ENCODE measurements around the gene POU2F1. TPM values are rescaled to one million over a fixed set of nuclear protein-coding genes. Genes with fewer than 3 reads are reported as not detected.

Gene POU2F1
- total and polyA plus RNA-seq, 2 experiments from 2014 or later: 38.8 to 66.1 TPM

GRCh38 chr1:167369933-167370332 lies 149.2 kb downstream of the POU2F1 start:
- no peak for ATAC-seq
- no peak for DNase-seq (ENCODE audit: low spot score)
- Histone ChIP-seq H3K27me3 (ENCODE audit: insufficient read depth) (no peaks in the 10 kb centered on the region), H3K4me1 (ENCODE audit: insufficient read depth) (peaks cover 38% of the 10 kb centered on the region), H3K4me3 (no peak overlapping the region), H3K4me2 (no peak overlapping the region), H3K36me3 (ENCODE audit: insufficient read depth) (no peaks in the 10 kb centered on the region), H3K9me2 (ENCODE audit: insufficient read depth) (no peaks in the 10 kb centered on the region), H3F3A (replicated peaks; ENCODE audit: low read depth) (no peaks in the 10 kb centered on the region), H3K27ac (ENCODE audit: low read depth) (no peak overlapping the region), H3K79me2 (replicated peaks; ENCODE audit: insufficient read depth) (peaks cover 21% of the 10 kb centered on the region), H4K20me1 (replicated peaks; ENCODE audit: insufficient read depth) (no peaks in the 10 kb centered on the region; the same call in 1 of the 2 replicates), H2AFZ (no peak overlapping the region)
- no peak overlapping the region for H3K27ac Mint-ChIP-seq
- no peaks in the 10 kb centered on the region for H3K9me3 Mint-ChIP-seq
- peaks cover 55% of the 10 kb centered on the region for H3K4me1 Mint-ChIP-seq
- peaks cover 4% of the 10 kb centered on the region for H3K27me3 Mint-ChIP-seq (ENCODE audit: insufficient read depth, low read depth, poor library complexity)
- H3K36me3 Mint-ChIP-seq (ENCODE audit: low read depth): peaks cover 19% of the 10 kb centered on the region; the same call in 2 of the 3 replicates
- no peak for TF ChIP-seq ZNF331 (CRISPR knock-in tag; IDR thresholded peaks at IDR 0.05; ENCODE audit: low read depth)
- TF ChIP-seq EZH2 (IDR thresholded peaks at IDR 0.05; ENCODE audit: low read depth, unreplicated experiment): no peak
- no peak for TF ChIP-seq NANOG (IDR thresholded peaks at IDR 0.05; ENCODE audit: borderline replicate concordance)
- TF ChIP-seq ZNF114 (CRISPR knock-in tag; IDR thresholded peaks at IDR 0.05): no peak
- no peak for TF ChIP-seq POLR2AphosphoS5 (IDR thresholded peaks at IDR 0.05; ENCODE audit: low read depth)
- no peak for TF ChIP-seq CTCF (conservative IDR thresholded peaks at IDR 0.05; ENCODE audit: low read depth in 2 of 2)
- no peak for TF ChIP-seq CREB1 (CRISPR knock-in tag; IDR thresholded peaks at IDR 0.05; ENCODE audit: low read depth)
- no peak overlapping the region for H3K4me3 Mint-ChIP-seq

GRCh38 chr1:167371030-167371429 lies 150.3 kb downstream of the POU2F1 start:
- Mint-ChIP-seq H3K4me3 (no peak overlapping the region), H3K9me3 (no peaks in the 10 kb centered on the region), H3K36me3 (ENCODE audit: low read depth) (peaks cover 15% of the 10 kb centered on the region; the same call in 2 of the 3 replicates), H3K27ac (peak overlapping the region; percentile 70; the same call in 1 of the 2 replicates), H3K27me3 (ENCODE audit: insufficient read depth, low read depth, poor library complexity) (peaks cover 4% of the 10 kb centered on the region), H3K4me1 (peaks cover 46% of the 10 kb centered on the region)
- Histone ChIP-seq H3F3A (replicated peaks; ENCODE audit: low read depth) (no peaks in the 10 kb centered on the region), H3K4me3 (no peak overlapping the region), H3K79me2 (replicated peaks; ENCODE audit: insufficient read depth) (peaks cover 12% of the 10 kb centered on the region), H3K36me3 (ENCODE audit: insufficient read depth) (peaks cover 2% of the 10 kb centered on the region; the same call in 1 of the 2 replicates), H3K4me2 (no peak overlapping the region), H4K20me1 (replicated peaks; ENCODE audit: insufficient read depth) (no peaks in the 10 kb centered on the region; the same call in 1 of the 2 replicates), H3K27ac (ENCODE audit: low read depth) (no peak overlapping the region), H2AFZ (no peak overlapping the region), H3K27me3 (ENCODE audit: insufficient read depth) (no peaks in the 10 kb centered on the region), H3K4me1 (ENCODE audit: insufficient read depth) (peaks cover 32% of the 10 kb centered on the region), H3K9me2 (ENCODE audit: insufficient read depth) (no peaks in the 10 kb centered on the region)
- DNase-seq (ENCODE audit: low spot score) (no peak), ATAC-seq (no peak)
- TF ChIP-seq CTCF (conservative IDR thresholded peaks at IDR 0.05; ENCODE audit: low read depth in 2 of 2) (no peak), ETS1 (IDR thresholded peaks at IDR 0.05) (no peak), STAT1 (IDR thresholded peaks at IDR 0.05; ENCODE audit: unreplicated experiment) (no peak), POLR2AphosphoS5 (IDR thresholded peaks at IDR 0.05; ENCODE audit: low read depth) (no peak), EZH2phosphoT487 (IDR thresholded peaks at IDR 0.05; ENCODE audit: unreplicated experiment) (no peak), EZH2 (IDR thresholded peaks at IDR 0.05; ENCODE audit: low read depth, unreplicated experiment) (no peak), ZNF331 (CRISPR knock-in tag; IDR thresholded peaks at IDR 0.05; ENCODE audit: low read depth) (no peak), NANOG (IDR thresholded peaks at IDR 0.05; ENCODE audit: borderline replicate concordance) (no peak), CREB1 (CRISPR knock-in tag; IDR thresholded peaks at IDR 0.05; ENCODE audit: low read depth) (no peak), ZNF114 (CRISPR knock-in tag; IDR thresholded peaks at IDR 0.05) (no peak)
